ENCODE data around the gene ZMYND8.
"Not testable (repeated sequence)": the region's sequence is repeated elsewhere in the genome, so short reads cannot be mapped to it uniquely, and the experiment has no call there.

Gene ZMYND8

GRCh38 chr20:47187450-47188195, 168.9 kb downstream of the ZMYND8 start:
- no peaks in the 10 kb centered on the region for H3K27me3 ChIP-seq (ENCODE audit: insufficient read depth, insufficient read length)

GRCh38 chr20:47183367-47183766, 173.1 kb downstream of the ZMYND8 start:
- no peak overlapping the region for H3K9ac ChIP-seq (ENCODE audit: insufficient read length, low read depth)
- peaks cover 9% of the 10 kb centered on the region; the same call in 1 of the 2 replicates for H3K9me3 ChIP-seq (ENCODE audit: insufficient read depth, low read length)
- no peak overlapping the region for H3K4me3 ChIP-seq (ENCODE audit: insufficient read length, low read depth)
- no peaks in the 10 kb centered on the region for H3K36me3 ChIP-seq (ENCODE audit: insufficient read depth, insufficient read length, low read length)
- no peaks in the 10 kb centered on the region for H3K4me1 ChIP-seq (ENCODE audit: insufficient read depth, insufficient read length)
- no peak for DNase-seq (ENCODE audit: low read depth, low spot score)
- no peak for TF ChIP-seq YY1 (IDR thresholded peaks at IDR 0.05; ENCODE audit: insufficient read depth, insufficient read length)
- TF ChIP-seq SUZ12 (IDR thresholded peaks at IDR 0.05; ENCODE audit: extremely low read depth, insufficient read depth, insufficient read length): no peak
- TF ChIP-seq ZNF274 (IDR thresholded peaks at IDR 0.05; ENCODE audit: low read depth, low read length): no peak
- H3K27me3 ChIP-seq (ENCODE audit: insufficient read depth, insufficient read length): no peaks in the 10 kb centered on the region

More at GRCh38 chr20:47187450-47188195, 168.9 kb downstream of the ZMYND8 start:
- Histone ChIP-seq H3K4me1 (ENCODE audit: insufficient read depth, insufficient read length) (no peaks in the 10 kb centered on the region), H3K4me3 (ENCODE audit: insufficient read length, low read depth) (no peak overlapping the region), H3K36me3 (ENCODE audit: insufficient read depth, insufficient read length, low read length) (no peaks in the 10 kb centered on the region), H3K9ac (ENCODE audit: insufficient read length, low read depth) (no peak overlapping the region), H3K9me3 (ENCODE audit: insufficient read depth, low read length) (no peaks in the 10 kb centered on the region)
- DNase-seq (ENCODE audit: low read depth, low spot score): no peak
- TF ChIP-seq YY1 (IDR thresholded peaks at IDR 0.05; ENCODE audit: insufficient read depth, insufficient read length) (no peak), ZNF274 (IDR thresholded peaks at IDR 0.05; ENCODE audit: low read depth, low read length) (no peak), SUZ12 (IDR thresholded peaks at IDR 0.05; ENCODE audit: extremely low read depth, insufficient read depth, insufficient read length) (no peak)

GRCh38 chr20:47181056-47181862, 175.2 kb downstream of the ZMYND8 start:
- H3K9ac ChIP-seq (ENCODE audit: insufficient read length, low read depth): no peak overlapping the region
- H3K36me3 ChIP-seq (ENCODE audit: insufficient read depth, insufficient read length, low read length): no peaks in the 10 kb centered on the region
- no peak overlapping the region for H3K4me3 ChIP-seq (ENCODE audit: insufficient read length, low read depth)
- no peak for TF ChIP-seq YY1 (IDR thresholded peaks at IDR 0.05; ENCODE audit: insufficient read depth, insufficient read length)
- no peak for TF ChIP-seq ZNF274 (IDR thresholded peaks at IDR 0.05; ENCODE audit: low read depth, low read length)
- no peak for TF ChIP-seq SUZ12 (IDR thresholded peaks at IDR 0.05; ENCODE audit: extremely low read depth, insufficient read depth, insufficient read length)
- peak; percentile 72 for DNase-seq (ENCODE audit: low read depth, low spot score)
- H3K4me1 ChIP-seq (ENCODE audit: insufficient read depth, insufficient read length): no peaks in the 10 kb centered on the region
- H3K9me3 ChIP-seq (ENCODE audit: insufficient read depth, low read length): peaks cover 9% of the 10 kb centered on the region; the same call in 1 of the 2 replicates
- no peaks in the 10 kb centered on the region for H3K27me3 ChIP-seq (ENCODE audit: insufficient read depth, insufficient read length)

- no peak for DNase-seq (ENCODE audit: low read depth, low spot score)
- Histone ChIP-seq H3K9ac (ENCODE audit: insufficient read length, low read depth) (no peak overlapping the region), H3K27me3 (ENCODE audit: insufficient read depth, insufficient read length) (no peaks in the 10 kb centered on the region), H3K9me3 (ENCODE audit: insufficient read depth, low read length) (peaks cover 9% of the 10 kb centered on the region; the same call in 1 of the 2 replicates), H3K4me3 (ENCODE audit: insufficient read length, low read depth) (no peak overlapping the region), H3K36me3 (ENCODE audit: insufficient read depth, insufficient read length, low read length) (no peaks in the 10 kb centered on the region), H3K4me1 (ENCODE audit: insufficient read depth, insufficient read length) (no peaks in the 10 kb centered on the region)
- TF ChIP-seq YY1 (IDR thresholded peaks at IDR 0.05; ENCODE audit: insufficient read depth, insufficient read length) (no peak), SUZ12 (IDR thresholded peaks at IDR 0.05; ENCODE audit: extremely low read depth, insufficient read depth, insufficient read length) (no peak), ZNF274 (IDR thresholded peaks at IDR 0.05; ENCODE audit: low read depth, low read length) (no peak)
Measured at GRCh38 chr20:47179267-47179666, 177.2 kb downstream of the ZMYND8 start.

- Histone ChIP-seq H3K36me3 (ENCODE audit: insufficient read depth, insufficient read length, low read length) (no peaks in the 10 kb centered on the region), H3K9ac (ENCODE audit: insufficient read length, low read depth) (no peak overlapping the region), H3K9me3 (ENCODE audit: insufficient read depth, low read length) (peaks cover 9% of the 10 kb centered on the region; the same call in 1 of the 2 replicates), H3K27me3 (ENCODE audit: insufficient read depth, insufficient read length) (no peaks in the 10 kb centered on the region), H3K4me3 (ENCODE audit: insufficient read length, low read depth) (no peak overlapping the region), H3K4me1 (ENCODE audit: insufficient read depth, insufficient read length) (no peaks in the 10 kb centered on the region)
- no peak for TF ChIP-seq ZNF274 (IDR thresholded peaks at IDR 0.05; ENCODE audit: low read depth, low read length)
- no peak for TF ChIP-seq YY1 (IDR thresholded peaks at IDR 0.05; ENCODE audit: insufficient read depth, insufficient read length)
- no peak for TF ChIP-seq SUZ12 (IDR thresholded peaks at IDR 0.05; ENCODE audit: extremely low read depth, insufficient read depth, insufficient read length)
- DNase-seq (ENCODE audit: low read depth, low spot score): no peak
Measured at GRCh38 chr20:47178851-47179250, 177.6 kb downstream of the ZMYND8 start.

- no peak for DNase-seq (ENCODE audit: low read depth, low spot score)
- Histone ChIP-seq H3K4me1 (ENCODE audit: insufficient read depth, insufficient read length) (no peaks in the 10 kb centered on the region), H3K4me3 (ENCODE audit: insufficient read length, low read depth) (no peak overlapping the region), H3K9ac (ENCODE audit: insufficient read length, low read depth) (no peak overlapping the region), H3K9me3 (ENCODE audit: insufficient read depth, low read length) (peaks cover 9% of the 10 kb centered on the region; the same call in 1 of the 2 replicates), H3K36me3 (ENCODE audit: insufficient read depth, insufficient read length, low read length) (no peaks in the 10 kb centered on the region), H3K27me3 (ENCODE audit: insufficient read depth, insufficient read length) (no peaks in the 10 kb centered on the region)
- TF ChIP-seq YY1 (IDR thresholded peaks at IDR 0.05; ENCODE audit: insufficient read depth, insufficient read length) (no peak), ZNF274 (IDR thresholded peaks at IDR 0.05; ENCODE audit: low read depth, low read length) (no peak), SUZ12 (IDR thresholded peaks at IDR 0.05; ENCODE audit: extremely low read depth, insufficient read depth, insufficient read length) (no peak)
Measured at GRCh38 chr20:47178277-47178676, 178.2 kb downstream of the ZMYND8 start.

- H3K4me1 ChIP-seq (ENCODE audit: insufficient read depth, insufficient read length); H3K9me3 ChIP-seq (ENCODE audit: insufficient read depth, low read length); H3K9ac ChIP-seq (ENCODE audit: insufficient read length, low read depth); H3K4me3 ChIP-seq (ENCODE audit: insufficient read length, low read depth); H3K27me3 ChIP-seq (ENCODE audit: insufficient read depth, insufficient read length); H3K36me3 ChIP-seq (ENCODE audit: insufficient read depth, insufficient read length, low read length); DNase-seq (ENCODE audit: low read depth, low spot score): not testable (repeated sequence)
Measured at GRCh38 chr20:47176217-47176616, 180.3 kb downstream of the ZMYND8 start.

All from NT2/D1 (cell line).